ENCODE results near the gene BAIAP2L1.
A peak's percentile ranks its signal among the peaks of the same experiment; 100 is the strongest.

Gene BAIAP2L1

DNA sequence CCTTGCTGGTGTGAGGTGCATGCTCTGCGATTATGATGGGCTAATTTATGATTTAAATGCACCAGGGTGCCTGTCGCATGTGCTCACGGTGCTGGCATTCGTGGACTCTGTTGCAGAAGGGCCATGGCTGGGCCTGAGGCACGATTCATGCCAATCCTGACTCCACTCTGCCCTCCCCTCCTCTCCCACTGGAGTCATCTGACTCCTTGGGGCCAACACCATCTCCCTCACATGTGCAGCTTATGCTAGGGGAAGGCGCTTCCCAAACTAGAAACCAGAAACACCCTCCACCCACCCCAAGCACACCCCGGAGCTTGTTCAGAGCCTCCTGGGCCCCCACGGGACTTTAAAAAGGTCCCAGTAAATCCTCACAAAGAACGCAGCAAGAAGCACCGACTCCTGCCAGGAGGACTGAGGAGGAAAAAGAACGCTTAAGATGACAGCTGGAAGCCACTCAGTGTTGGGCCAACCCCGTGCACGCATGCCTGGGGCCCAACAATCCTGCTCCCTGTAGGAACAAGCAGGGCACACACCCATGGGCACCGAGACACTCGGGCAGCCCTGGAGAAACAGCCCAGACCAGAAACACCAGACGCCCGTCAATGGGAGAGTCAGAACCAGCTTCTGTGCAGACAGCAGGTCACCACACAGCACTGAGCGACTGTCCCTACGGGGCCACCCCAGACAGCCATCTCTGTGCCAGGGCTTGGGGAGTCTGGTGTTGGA, 105.3 kb downstream of the BAIAP2L1 start:
- TF ChIP-seq, protein P1, sequence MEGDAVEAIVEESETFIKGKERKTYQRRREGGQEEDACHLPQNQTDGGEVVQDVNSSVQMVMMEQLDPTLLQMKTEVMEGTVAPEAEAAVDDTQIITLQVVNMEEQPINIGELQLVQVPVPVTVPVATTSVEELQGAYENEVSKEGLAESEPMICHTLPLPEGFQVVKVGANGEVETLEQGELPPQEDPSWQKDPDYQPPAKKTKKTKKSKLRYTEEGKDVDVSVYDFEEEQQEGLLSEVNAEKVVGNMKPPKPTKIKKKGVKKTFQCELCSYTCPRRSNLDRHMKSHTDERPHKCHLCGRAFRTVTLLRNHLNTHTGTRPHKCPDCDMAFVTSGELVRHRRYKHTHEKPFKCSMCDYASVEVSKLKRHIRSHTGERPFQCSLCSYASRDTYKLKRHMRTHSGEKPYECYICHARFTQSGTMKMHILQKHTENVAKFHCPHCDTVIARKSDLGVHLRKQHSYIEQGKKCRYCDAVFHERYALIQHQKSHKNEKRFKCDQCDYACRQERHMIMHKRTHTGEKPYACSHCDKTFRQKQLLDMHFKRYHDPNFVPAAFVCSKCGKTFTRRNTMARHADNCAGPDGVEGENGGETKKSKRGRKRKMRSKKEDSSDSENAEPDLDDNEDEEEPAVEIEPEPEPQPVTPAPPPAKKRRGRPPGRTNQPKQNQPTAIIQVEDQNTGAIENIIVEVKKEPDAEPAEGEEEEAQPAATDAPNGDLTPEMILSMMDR (IDR thresholded peaks at IDR 0.05), result no peak

GRCh38 chr7:98294798-98295382, 106.0 kb downstream of the BAIAP2L1 start:
- TF ChIP-seq, protein P1 (IDR thresholded peaks at IDR 0.05), result peak; percentile 81

- TF ChIP-seq, protein P1 (IDR thresholded peaks at IDR 0.05), result no peak
Observed at GRCh38 chr7:98294326-98294725, 106.6 kb downstream of the BAIAP2L1 start.

GRCh38 chr7:98293746-98294145, 107.1 kb downstream of the BAIAP2L1 start:
- TF ChIP-seq, protein P1 (IDR thresholded peaks at IDR 0.05), result no peak

- TF ChIP-seq, protein P1 (IDR thresholded peaks at IDR 0.05), result no peak
Observed at GRCh38 chr7:98293265-98293664, 107.6 kb downstream of the BAIAP2L1 start.

DNA sequence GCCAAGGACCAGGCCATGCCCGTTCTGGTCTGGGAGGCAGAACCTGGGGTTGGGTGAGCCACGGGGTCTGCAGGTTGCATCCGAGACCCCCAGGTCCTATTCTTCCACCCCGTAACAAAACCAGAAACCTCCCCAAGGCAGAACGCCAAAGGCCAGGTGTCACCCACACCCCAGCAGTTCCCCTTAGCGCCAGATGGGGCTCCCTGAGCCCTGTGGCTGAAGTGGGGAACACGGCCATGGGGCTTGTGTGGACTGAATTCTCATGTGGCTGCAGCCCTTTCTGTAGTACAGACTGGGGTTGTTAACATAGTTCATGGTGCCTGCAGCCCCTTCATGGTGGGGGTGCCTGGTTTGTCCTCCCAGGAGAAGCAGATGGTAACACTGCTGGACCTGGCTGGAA, 109.2 kb downstream of the BAIAP2L1 start:
- TF ChIP-seq, protein P1 (IDR thresholded peaks at IDR 0.05), result no peak

GRCh38 chr7:98289333-98289875, 111.5 kb downstream of the BAIAP2L1 start:
- TF ChIP-seq, protein P1 (IDR thresholded peaks at IDR 0.05), result no peak

Data from LNCAP (cell line).